GM19043 (cell line): ENCODE data around the gene LTBP2.

Experiments
- ATAC-seq: cut with Tn5 transposase; IDR thresholded peaks from one replicate; pipeline ENCODE4 v1.9.1; 2021; ENCODE audit warnings: low read depth; ENCODE audit not compliant: unreplicated experiment

LTBP2 gene

GRCh38 chr14:74611650-74612349, at the start of gene LTBP2:
Gene LTBP2, minus strand, starts transcription at chr14:74612237. Its CDS starts 293 bp downstream, at chr14:74611944.
- no peak for ATAC-seq

GRCh38 chr14:74660863-74661262, 48.8 kb upstream of the LTBP2 start:
- ATAC-seq: no peak

- ATAC-seq: no peak
Measured at GRCh38 chr14:74660167-74660566, 48.1 kb upstream of the LTBP2 start.

GRCh38 chr14:74658535-74659131, 46.6 kb upstream of the LTBP2 start:
- ATAC-seq: no peak

- no peak for ATAC-seq
Measured at GRCh38 chr14:74656964-74657363, 44.9 kb upstream of the LTBP2 start.

GRCh38 chr14:74655599-74656395, 43.8 kb upstream of the LTBP2 start:
- no peak for ATAC-seq

GRCh38 chr14:74654931-74655330, 42.9 kb upstream of the LTBP2 start:
- no peak for ATAC-seq

GRCh38 chr14:74653386-74654138, 41.5 kb upstream of the LTBP2 start:
- no peak for ATAC-seq

- no peak for ATAC-seq
Measured at GRCh38 chr14:74652541-74652940, 40.5 kb upstream of the LTBP2 start.

GRCh38 chr14:74650927-74651686, 39.1 kb upstream of the LTBP2 start:
- ATAC-seq: no peak

- no peak for ATAC-seq
Measured at GRCh38 chr14:74649673-74650072, 37.6 kb upstream of the LTBP2 start.

GRCh38 chr14:74649167-74649566, 37.1 kb upstream of the LTBP2 start:
- no peak for ATAC-seq

GRCh38 chr14:74648601-74649000, 36.6 kb upstream of the LTBP2 start:
- ATAC-seq: no peak

GRCh38 chr14:74647678-74648461, 35.8 kb upstream of the LTBP2 start:
- ATAC-seq: no peak

GRCh38 chr14:74647061-74647677, 35.1 kb upstream of the LTBP2 start:
- ATAC-seq: no peak

GRCh38 chr14:74645756-74646470, 33.9 kb upstream of the LTBP2 start:
- no peak for ATAC-seq

GRCh38 chr14:74645244-74645643, 33.2 kb upstream of the LTBP2 start:
- no peak for ATAC-seq
